Stomach (tissue), 9 donors: ENCODE results near the gene TMEM169. TPM values are rescaled to one million over a fixed set of nuclear protein-coding genes. Genes with fewer than 3 reads are reported as not detected.
A peak's percentile ranks its signal among the peaks of the same experiment; 100 is the strongest.
"Not testable (repeated sequence)": the region's sequence is repeated elsewhere in the genome, so short reads cannot be mapped to it uniquely, and the experiment has no call there.

ENCODE experiments used
- DNase-seq, 2 donors: peaks; one replicate each; pipeline versions ENCODE4 v3.0.0 to v3.0.0-alpha.2; 2013 to 2019
- H3K27ac ChIP-seq, 5 donors: fragments of 200-600 bp in 4 of 5; sonication (generic) in 4 of 5; one replicate each; pipeline ENCODE4 v1.5.1; 2013 to 2019; ENCODE audit warnings: mild to moderate bottlenecking in 1 of 5, moderate library complexity in 1 of 5
- H3K27me3 ChIP-seq, 3 donors: fragments of 200-600 bp; sonication (generic); one replicate each; pipeline ENCODE4 v1.5.1; 2017 to 2019; ENCODE audit warnings: mixed run types in 1 of 3
- H3K36me3 ChIP-seq, 4 donors: fragments of 200-600 bp; sonication (generic); 1 replicate in 3 of 4; 2 replicates in 1 of 4; pipeline ENCODE4 v1.5.1; 2016 to 2019
- H3K4me1 ChIP-seq, 4 donors: fragments of 200-600 bp; sonication (generic); one replicate each; pipeline ENCODE4 v1.5.1; 2016 to 2019
- H3K4me3 ChIP-seq, 4 donors: fragments of 200-600 bp; sonication (generic) in 3 of 4; one replicate each; pipeline ENCODE4 v1.5.1; 2016 to 2019; ENCODE audit warnings: mild to moderate bottlenecking in 1 of 4
- H3K9me3 ChIP-seq, 4 donors: fragments of 200-600 bp; sonication (generic); one replicate each; pipeline ENCODE4 v1.5.1; 2016 to 2019
- CTCF ChIP-seq, 7 experiments: fragments of 450-650 bp in 4 of 7; fragments of 200-600 bp in 3 of 7; sonication (generic) in 3 of 7; IDR thresholded peaks; one replicate each; pipeline ENCODE4 v1.5.1; 2016 to 2019; ENCODE audit warnings: antibody characterized with exemption in 7 of 7, control low read depth in 2 of 7, mild to moderate bottlenecking in 1 of 7
- EP300 ChIP-seq: sonication (generic); formaldehyde crosslinking; IDR thresholded peaks from one replicate; pipeline ENCODE4 v1.6.1; 2017; ENCODE audit warnings: antibody characterized with exemption
- POLR2A ChIP-seq, 4 donors: fragments of 450-650 bp; IDR thresholded peaks; one replicate each; pipeline ENCODE4 v1.6.1; 2016; ENCODE audit warnings: antibody characterized with exemption in 4 of 4, control low read depth in 2 of 4, mild to moderate bottlenecking in 1 of 4, moderate library complexity in 1 of 4
- POLR2AphosphoS5 ChIP-seq, 3 donors: sonication (generic); formaldehyde crosslinking; IDR thresholded peaks; one replicate each; pipeline ENCODE4 v1.6.1; 2016; ENCODE audit warnings: antibody characterized with exemption in 3 of 3
- WGBS, 5 donors: extraction: QIAGEN DNeasy Blood & Tissue Kit in 3 of 5; methylation state at CpG; one replicate each; pipeline versions ENCODE4 v1.1.5 to v1.1.7; 2013 to 2018; 5-methylcytosine and 5-hydroxymethylcytosine counted together
- intact Hi-C: fragments of 100-400 bp; cut with DNase I; formaldehyde crosslinking; loops from one replicate; pipeline ENCODE4 v1.15.1; 2023; ENCODE audit warnings: low total_unique reads
- polyA plus RNA-seq, 3 donors: library from polyadenylated mRNA; stranded (reverse); fragments of 200-250 nt; gene quantifications; one replicate each; pipeline ENCODE4 v1.2.3, GENCODE V29; 2013
- total RNA-seq, 5 donors: library from RNA; depleted of rRNA; stranded (reverse); fragments of >200 nt; gene quantifications; one replicate each; pipeline versions ENCODE4 v1.1.0 to v1.2.3, GENCODE V29; 2014 to 2016
- donor health status: healthy with polysubstance abuse.
- donor health status: Bipolar disorder and iron deficiency.
- donor health status: healthy.

TMEM169 gene
- total and polyA plus RNA-seq, 8 donors: 0.05 to 2.8 (median 0.55) TPM; not detected in 3

- no peak for DNase-seq
- intact Hi-C loops: no loop called here
- Histone ChIP-seq H3K9me3 (no peaks in the 10 kb centered on the region), H3K27me3 (no peaks in the 10 kb centered on the region), H3K4me3 (no peak overlapping the region), H3K27ac (no peak overlapping the region), H3K4me1 (peaks cover 5 to 53% (median 18%) of the 10 kb centered on the region in 4 donors), H3K36me3 (peaks cover 0 to 4% (median 0%) of the 10 kb centered on the region in 4 donors)
- 63 to 85% (median 74%) methylated on average over 1 of the region's 1 CpG for WGBS, 5 donors
- TF ChIP-seq POLR2A (IDR thresholded peaks at IDR 0.05): no peak
- no peak for TF ChIP-seq CTCF (IDR thresholded peaks at IDR 0.05)
- no peak for TF ChIP-seq POLR2AphosphoS5 (IDR thresholded peaks at IDR 0.05)
- TF ChIP-seq EP300: no peak
Measured at GRCh38 chr2:216078776-216079175, 2.9 kb upstream of the TMEM169 start.

DNA sequence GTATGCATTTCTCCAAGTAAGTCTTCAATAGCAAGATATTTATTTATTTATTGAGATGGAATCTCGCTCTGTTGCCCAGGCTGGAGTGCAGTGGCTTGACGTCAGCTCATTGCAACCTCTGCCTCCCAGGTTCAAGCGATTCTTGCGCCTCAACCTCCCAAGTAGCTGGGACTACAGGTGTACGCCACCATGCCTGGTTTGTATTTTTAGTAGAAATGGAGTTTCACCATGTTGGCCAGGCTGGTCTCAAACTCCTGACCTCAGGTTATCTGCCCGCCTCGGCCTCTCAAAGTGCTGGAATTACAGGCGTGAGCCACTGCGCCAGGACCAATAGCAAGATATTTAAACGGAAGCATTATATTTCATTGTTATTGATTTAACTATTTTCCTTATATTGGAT is 1.7 kb upstream of the TMEM169 start:
- WGBS, 5 donors: 95 to 98% (median 98%) methylated on average over 10 of the region's 10 CpGs
- DNase-seq, H3K27me3 ChIP-seq, H3K4me3 ChIP-seq, H3K9me3 ChIP-seq, intact Hi-C loops, H3K27ac ChIP-seq, H3K36me3 ChIP-seq: not testable (repeated sequence)
- H3K4me1 ChIP-seq: peaks cover 5 to 53% (median 18%) of the 10 kb centered on the region in 4 donors

GRCh38 chr2:216081012-216081411 is 707 bp upstream of the TMEM169 start:
- Histone ChIP-seq H3K27ac (peak overlapping the region in 4 of 5 donors; percentile 52 to 74 (median 62)), H3K36me3 (no peaks in the 10 kb centered on the region), H3K27me3 (no peaks in the 10 kb centered on the region), H3K4me3 (peak overlapping the region; percentile 60 to 90 (median 73)), H3K9me3 (no peaks in the 10 kb centered on the region), H3K4me1 (peaks cover 5 to 47% (median 18%) of the 10 kb centered on the region in 4 donors)
- intact Hi-C loops: no loop called here
- TF ChIP-seq EP300 (no peak), POLR2AphosphoS5 (IDR thresholded peaks at IDR 0.05) (no peak), POLR2A (IDR thresholded peaks at IDR 0.05) (no peak), CTCF (IDR thresholded peaks at IDR 0.05) (no peak)
- no peak for DNase-seq
- WGBS, 5 donors: 5 to 27% (median 12%) methylated on average over 1 of the region's 1 CpG

DNA sequence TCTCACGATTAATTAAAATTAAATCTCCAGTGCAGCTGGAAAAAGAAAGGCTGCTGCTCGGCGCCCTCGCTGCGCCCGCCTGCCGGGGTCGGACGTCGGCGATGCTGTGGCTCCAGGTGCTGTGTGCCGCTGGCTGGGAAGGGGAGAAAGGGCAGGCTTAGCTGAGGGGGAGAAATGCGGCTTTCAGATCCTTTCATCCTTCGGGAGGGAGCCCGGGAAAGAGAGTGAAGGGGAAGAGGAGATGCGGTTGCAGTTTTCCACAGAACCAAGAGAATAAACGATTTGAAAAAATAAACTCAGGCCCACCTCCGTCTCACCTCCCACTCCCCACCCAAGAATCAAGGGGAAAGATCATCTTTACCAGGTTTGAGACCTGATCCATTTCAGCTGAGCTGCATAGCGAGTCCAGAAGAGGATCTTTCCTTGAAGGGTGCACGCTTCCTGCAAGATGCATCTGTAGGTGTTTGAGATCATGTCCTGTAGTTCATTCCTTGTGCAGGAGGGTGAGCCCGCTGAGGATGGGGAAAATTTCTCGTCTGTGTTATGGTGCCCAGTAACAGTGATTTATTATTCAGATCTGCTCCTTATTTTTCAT is 495 bp downstream of the TMEM169 start:
- no peaks in the 10 kb centered on the region for H3K9me3 ChIP-seq
- H3K4me1 ChIP-seq: peaks cover 5 to 44% (median 18%) of the 10 kb centered on the region in 4 donors
- peak overlapping the region; percentile 60 to 90 (median 73) for H3K4me3 ChIP-seq
- H3K36me3 ChIP-seq: no peaks in the 10 kb centered on the region
- peak overlapping the region in 4 of 5 donors; percentile 52 to 74 (median 62) for H3K27ac ChIP-seq
- intact Hi-C loops: no loop called here
- H3K27me3 ChIP-seq: no peaks in the 10 kb centered on the region
- DNase-seq: peak in 1 of 2 donors; percentile 14
- WGBS, 5 donors: 10 to 16% (median 15%) methylated on average over 21 to 22 of the region's 22 CpGs
- TF ChIP-seq POLR2AphosphoS5 (IDR thresholded peaks at IDR 0.05) (no peak), EP300 (no peak), CTCF (IDR thresholded peaks at IDR 0.05) (no peak), POLR2A (IDR thresholded peaks at IDR 0.05) (no peak)

DNA sequence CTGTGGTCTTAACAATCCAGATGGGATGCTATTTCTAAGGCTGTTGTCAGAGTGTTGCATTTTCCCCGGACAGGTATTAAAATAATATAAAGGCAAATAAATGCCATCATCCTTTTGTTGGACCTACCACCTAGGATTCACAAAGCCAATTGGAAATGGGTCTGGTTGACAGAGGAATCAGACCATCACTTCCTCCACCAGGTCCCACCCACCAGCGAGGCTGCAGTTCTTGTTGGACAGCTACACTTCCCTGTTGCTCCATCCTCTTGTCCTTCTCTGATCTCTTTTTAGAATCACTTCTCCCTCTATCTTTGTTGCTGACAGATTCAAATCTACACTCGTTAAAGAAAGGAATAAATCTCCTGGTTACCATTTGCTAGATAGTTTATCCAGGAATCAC is 1.1 kb downstream of the TMEM169 start:
- H3K27ac ChIP-seq: no peak overlapping the region
- WGBS, 5 donors: 68 to 81% (median 69%) methylated on average over 3 of the region's 3 CpGs
- no peaks in the 10 kb centered on the region for H3K36me3 ChIP-seq
- TF ChIP-seq EP300 (no peak), POLR2A (IDR thresholded peaks at IDR 0.05) (no peak), POLR2AphosphoS5 (IDR thresholded peaks at IDR 0.05) (no peak), CTCF (IDR thresholded peaks at IDR 0.05) (no peak)
- DNase-seq: peak in 1 of 2 donors; percentile 46
- peaks cover 5 to 44% (median 18%) of the 10 kb centered on the region in 4 donors for H3K4me1 ChIP-seq
- no peaks in the 10 kb centered on the region for H3K9me3 ChIP-seq
- intact Hi-C loops: no loop called here
- peak overlapping the region in 2 of 4 donors; percentile 83 to 90 for H3K4me3 ChIP-seq
- H3K27me3 ChIP-seq: no peaks in the 10 kb centered on the region
